ENCODE results near the gene TAF1C. TPM values are rescaled to one million over a fixed set of nuclear protein-coding genes. Genes with fewer than 3 reads are reported as not detected.

TAF1C gene
- total RNA-seq, 2 experiments from 2014 or later = 59.3 to 66.2 TPM

Other genes with a start within 250 kb of the TAF1C start
- gene OSGIN1, start 233.8 kb downstream of the TAF1C start, total RNA-seq = under 1 TPM; 0.47 to 0.86 TPM
- not detected for gene NECAB2, start 218.8 kb downstream of the TAF1C start, total RNA-seq
- gene SLC38A8, start 144.3 kb downstream of the TAF1C start, total RNA-seq = not detected
- 10 to 100 TPM; 36.9 to 41.3 TPM for gene MBTPS1, start 70.1 kb downstream of the TAF1C start, total RNA-seq
- 1 to 10 TPM; 5.8 to 7.5 TPM for gene HSDL1, start 41.9 kb downstream of the TAF1C start, total RNA-seq
- not detected for gene DNAAF1, start 41.7 kb downstream of the TAF1C start, total RNA-seq
- under 1 TPM; 0.30 to 0.45 TPM for gene ADAD2, start 4.1 kb upstream of the TAF1C start, total RNA-seq
- not detected for gene KCNG4, start 53.0 kb upstream of the TAF1C start, total RNA-seq
- not detected for gene WFDC1, start 107.8 kb upstream of the TAF1C start, total RNA-seq
- gene ATP2C2, start 181.5 kb upstream of the TAF1C start, total RNA-seq = not detected

Measured in activated naive CD4-positive, alpha-beta T cell treated with anti-CD3 and anti-CD28 coated beads for 36 hours (primary cell).